ENCODE data around the gene FPGS. TPM values are rescaled to one million over a fixed set of nuclear protein-coding genes. Genes with fewer than 3 reads are reported as not detected.
A peak's percentile ranks its signal among the peaks of the same experiment; 100 is the strongest.

Gene FPGS
- total and polyA plus RNA-seq, 8 donors, result 27.0 to 85.3 (median 38.9) TPM

DNA sequence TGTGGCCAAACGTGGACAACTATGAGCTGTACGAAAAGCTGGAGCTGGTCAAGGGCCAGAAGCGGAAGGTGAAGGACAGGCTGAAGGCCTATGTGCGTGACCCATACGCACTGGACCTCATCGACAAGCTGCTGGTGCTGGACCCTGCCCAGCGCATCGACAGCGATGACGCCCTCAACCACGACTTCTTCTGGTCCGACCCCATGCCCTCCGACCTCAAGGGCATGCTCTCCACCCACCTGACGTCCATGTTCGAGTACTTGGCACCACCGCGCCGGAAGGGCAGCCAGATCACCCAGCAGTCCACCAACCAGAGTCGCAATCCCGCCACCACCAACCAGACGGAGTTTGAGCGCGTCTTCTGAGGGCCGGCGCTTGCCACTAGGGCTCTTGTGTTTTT is 13.5 kb upstream of the FPGS start:
- peak in 4 of 6 donors; percentile 38 to 75 (median 52) for DNase-seq
- Histone ChIP-seq H3K27me3 (no peaks in the 10 kb centered on the region), H3K27ac (peak overlapping the region in 2 of 4 donors; percentile 41 to 53), H3K4me1 (peaks cover 30 to 49% (median 39%) of the 10 kb centered on the region in 3 donors), H3K4me3 (no peak overlapping the region), H3K36me3 (peaks cover 5 to 55% (median 42%) of the 10 kb centered on the region in 3 donors), H3K9me3 (no peaks in the 10 kb centered on the region)
- no peak for ATAC-seq
- FAIRE-seq, result no peak
- intact Hi-C loops (cut with DNase I), result no loop called here
- WGBS, 2 donors, result 75 to 80% methylated on average over 25 of the region's 25 CpGs
- TF ChIP-seq, protein P1, sequence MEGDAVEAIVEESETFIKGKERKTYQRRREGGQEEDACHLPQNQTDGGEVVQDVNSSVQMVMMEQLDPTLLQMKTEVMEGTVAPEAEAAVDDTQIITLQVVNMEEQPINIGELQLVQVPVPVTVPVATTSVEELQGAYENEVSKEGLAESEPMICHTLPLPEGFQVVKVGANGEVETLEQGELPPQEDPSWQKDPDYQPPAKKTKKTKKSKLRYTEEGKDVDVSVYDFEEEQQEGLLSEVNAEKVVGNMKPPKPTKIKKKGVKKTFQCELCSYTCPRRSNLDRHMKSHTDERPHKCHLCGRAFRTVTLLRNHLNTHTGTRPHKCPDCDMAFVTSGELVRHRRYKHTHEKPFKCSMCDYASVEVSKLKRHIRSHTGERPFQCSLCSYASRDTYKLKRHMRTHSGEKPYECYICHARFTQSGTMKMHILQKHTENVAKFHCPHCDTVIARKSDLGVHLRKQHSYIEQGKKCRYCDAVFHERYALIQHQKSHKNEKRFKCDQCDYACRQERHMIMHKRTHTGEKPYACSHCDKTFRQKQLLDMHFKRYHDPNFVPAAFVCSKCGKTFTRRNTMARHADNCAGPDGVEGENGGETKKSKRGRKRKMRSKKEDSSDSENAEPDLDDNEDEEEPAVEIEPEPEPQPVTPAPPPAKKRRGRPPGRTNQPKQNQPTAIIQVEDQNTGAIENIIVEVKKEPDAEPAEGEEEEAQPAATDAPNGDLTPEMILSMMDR (IDR thresholded peaks at IDR 0.05), result no peak

DNA sequence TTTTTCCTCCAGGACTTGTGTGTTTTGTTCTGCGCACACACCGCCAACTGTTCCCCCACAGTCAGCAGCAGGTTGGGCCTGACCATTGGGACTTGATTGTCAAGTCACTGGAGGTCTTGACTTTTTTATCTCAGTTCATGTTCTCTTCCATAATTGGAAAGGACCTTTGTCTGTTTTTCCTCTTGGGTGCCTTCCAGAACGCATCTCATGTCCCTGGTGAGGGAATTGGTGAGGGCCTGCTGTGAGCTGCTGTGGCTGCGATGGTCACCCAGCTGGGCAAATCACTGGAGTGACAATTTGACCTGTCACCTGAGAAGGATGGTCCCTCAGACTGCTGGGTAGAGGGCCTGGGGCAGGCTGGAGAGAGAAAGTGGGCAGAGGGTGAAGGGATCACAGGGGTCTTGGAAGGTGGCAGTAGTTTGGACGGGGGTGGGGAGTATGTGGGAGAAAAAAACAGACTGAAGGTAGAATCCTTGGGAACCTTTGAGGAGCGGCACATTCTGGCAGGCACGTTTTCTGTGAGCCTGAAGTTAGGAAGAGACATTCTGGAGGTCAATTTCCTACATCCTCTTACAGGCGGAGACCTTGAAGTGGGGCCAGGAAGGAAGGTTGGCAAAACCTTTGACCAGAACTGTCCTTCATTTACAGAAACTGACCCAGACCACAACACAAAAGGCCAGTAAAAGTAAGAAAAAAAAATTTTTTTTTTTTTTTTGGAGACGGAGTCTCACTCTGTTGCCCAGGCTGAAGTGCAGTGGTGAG is 12.4 kb upstream of the FPGS start:
- FAIRE-seq (no peak), ATAC-seq (no peak), DNase-seq (no peak)
- Histone ChIP-seq H3K27ac (peak overlapping the region in 1 of 4 donors; percentile 12), H3K9me3 (no peaks in the 10 kb centered on the region), H3K4me1 (peaks cover 40 to 56% (median 46%) of the 10 kb centered on the region in 3 donors), H3K27me3 (no peaks in the 10 kb centered on the region), H3K36me3 (peaks cover 5 to 55% (median 42%) of the 10 kb centered on the region in 3 donors), H3K4me3 (no peak overlapping the region)
- 72 to 74% methylated on average over 9 of the region's 9 CpGs for WGBS, 2 donors
- TF ChIP-seq, protein P1 (IDR thresholded peaks at IDR 0.05), result no peak
- intact Hi-C loops (cut with DNase I), result no loop called here

GRCh38 chr9:127791085-127791484 is 11.6 kb upstream of the FPGS start:
- ATAC-seq (no peak), FAIRE-seq (no peak), DNase-seq (no peak)
- TF ChIP-seq, protein P1 (IDR thresholded peaks at IDR 0.05), result no peak
- peaks cover 5 to 55% (median 42%) of the 10 kb centered on the region in 3 donors for H3K36me3 ChIP-seq
- no peaks in the 10 kb centered on the region for H3K9me3 ChIP-seq
- H3K27me3 ChIP-seq, result no peaks in the 10 kb centered on the region
- 88 to 91% methylated on average over 4 of the region's 4 CpGs for WGBS, 2 donors
- intact Hi-C loops (cut with DNase I), result no loop called here
- no peak overlapping the region for H3K27ac ChIP-seq
- H3K4me3 ChIP-seq, result no peak overlapping the region
- peaks cover 48 to 62% (median 51%) of the 10 kb centered on the region in 3 donors for H3K4me1 ChIP-seq

- peaks cover 48 to 69% (median 54%) of the 10 kb centered on the region in 3 donors for H3K4me1 ChIP-seq
- ATAC-seq, result no peak
- FAIRE-seq, result no peak
- no peaks in the 10 kb centered on the region for H3K27me3 ChIP-seq
- H3K4me3 ChIP-seq, result no peak overlapping the region
- WGBS, 2 donors, result 66 to 71% methylated on average over 7 of the region's 7 CpGs
- peak overlapping the region in 1 of 4 donors; percentile 48 for H3K27ac ChIP-seq
- intact Hi-C loops (cut with DNase I), result no loop called here
- no peak for DNase-seq
- TF ChIP-seq, protein P1 (IDR thresholded peaks at IDR 0.05), result no peak
- no peaks in the 10 kb centered on the region for H3K9me3 ChIP-seq
- H3K36me3 ChIP-seq, result peaks cover 5 to 47% (median 40%) of the 10 kb centered on the region in 3 donors
These were observed 10.2 kb upstream of the FPGS start for GRCh38 chr9:127792417-127793031.
